Muscle of back (tissue), 11 donors: Measurements from ENCODE around the gene MAPK7. TPM values are rescaled to one million over a fixed set of nuclear protein-coding genes. Genes with fewer than 3 reads are reported as not detected.

ENCODE experiments used
- DNase-seq, 3 donors: peaks; one replicate each; pipeline versions ENCODE4 v3.0.0 to v3.0.0-alpha.2; 2013
- polyA plus RNA-seq, 10 donors: library from polyadenylated mRNA; unstranded; fragments of 120-200 nt; gene quantifications; one replicate each; pipeline ENCODE4 v1.2.1, GENCODE V29; 2013; ENCODE audit not compliant: insufficient read length in 10 of 10

The MAPK7 gene
- polyA plus RNA-seq, 10 donors: 18.3 to 27.3 (median 22.5) TPM

DNA sequence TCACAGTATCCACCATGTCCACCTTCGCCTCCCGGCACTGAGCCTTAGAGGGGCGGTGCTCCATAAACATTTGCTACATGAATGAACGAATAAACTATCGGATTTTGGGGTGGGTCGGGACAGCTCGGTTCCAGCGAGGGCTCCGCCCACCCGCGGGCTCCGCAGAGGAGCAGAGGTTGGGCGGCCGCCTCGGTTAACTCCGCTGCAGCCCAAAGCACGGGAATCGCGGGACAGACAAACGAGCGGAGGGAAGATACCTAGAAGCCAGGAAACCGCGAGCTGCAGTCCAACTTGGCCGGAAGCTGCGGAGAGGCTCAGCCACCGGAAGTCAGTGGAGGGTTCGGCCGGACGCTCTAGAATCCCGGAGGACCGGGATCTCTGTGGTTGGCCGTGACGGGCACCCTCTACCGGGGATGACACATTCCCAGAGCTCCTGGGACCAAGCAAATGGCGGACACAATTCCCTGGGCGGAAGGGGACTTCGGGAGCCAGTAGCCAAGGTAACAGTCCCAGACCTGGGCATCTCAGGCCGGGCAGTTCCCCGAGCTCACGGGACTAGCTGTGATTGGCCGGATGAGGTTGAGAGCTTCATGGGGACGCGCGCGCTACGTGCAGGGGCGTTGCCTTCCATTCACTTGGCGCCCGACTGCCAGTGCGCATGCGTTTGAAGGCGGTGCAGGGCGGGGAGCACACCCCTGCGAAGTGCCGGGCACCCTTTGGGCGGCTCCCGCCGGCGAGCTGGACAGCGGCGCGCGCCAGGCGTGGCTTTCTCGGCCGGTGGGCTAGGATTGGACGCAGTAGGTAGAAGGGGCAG, 489 bp upstream of the MAPK7 start:
- DNase-seq: peak; percentile 99 to 100 (median 99)

- DNase-seq: no peak
These were observed 1.2 kb downstream of the MAPK7 start for GRCh38 chr17:19379361-19380065.

DNA sequence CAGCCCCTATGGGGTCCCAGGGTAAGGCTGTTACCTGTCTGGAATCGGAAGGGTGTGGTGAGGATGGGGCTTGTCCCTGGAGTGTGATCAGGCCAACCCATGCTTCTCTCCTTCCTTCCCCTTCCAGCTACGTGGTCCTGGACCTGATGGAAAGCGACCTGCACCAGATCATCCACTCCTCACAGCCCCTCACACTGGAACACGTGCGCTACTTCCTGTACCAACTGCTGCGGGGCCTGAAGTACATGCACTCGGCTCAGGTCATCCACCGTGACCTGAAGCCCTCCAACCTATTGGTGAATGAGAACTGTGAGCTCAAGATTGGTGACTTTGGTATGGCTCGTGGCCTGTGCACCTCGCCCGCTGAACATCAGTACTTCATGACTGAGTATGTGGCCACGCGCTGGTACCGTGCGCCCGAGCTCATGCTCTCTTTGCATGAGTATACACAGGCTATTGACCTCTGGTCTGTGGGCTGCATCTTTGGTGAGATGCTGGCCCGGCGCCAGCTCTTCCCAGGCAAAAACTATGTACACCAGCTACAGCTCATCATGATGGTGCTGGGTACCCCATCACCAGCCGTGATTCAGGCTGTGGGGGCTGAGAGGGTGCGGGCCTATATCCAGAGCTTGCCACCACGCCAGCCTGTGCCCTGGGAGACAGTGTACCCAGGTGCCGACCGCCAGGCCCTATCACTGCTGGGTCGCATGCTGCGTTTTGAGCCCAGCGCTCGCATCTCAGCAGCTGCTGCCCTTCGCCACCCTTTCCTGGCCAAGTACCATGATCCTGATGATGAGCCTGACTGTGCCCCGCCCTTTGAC, 2.4 kb downstream of the MAPK7 start:
- peak in 1 of 3 donors; percentile 29 for DNase-seq

GRCh38 chr17:19381361-19381740, 3.1 kb downstream of the MAPK7 start:
- no peak for DNase-seq

- no peak for DNase-seq
These were observed 3.6 kb downstream of the MAPK7 start for GRCh38 chr17:19381741-19382444.

- DNase-seq: no peak
These were observed 4.5 kb downstream of the MAPK7 start for GRCh38 chr17:19382531-19383444.

- DNase-seq: peak in 1 of 3 donors; percentile 75
These were observed 5.6 kb downstream of the MAPK7 start for GRCh38 chr17:19383681-19384470.

DNA sequence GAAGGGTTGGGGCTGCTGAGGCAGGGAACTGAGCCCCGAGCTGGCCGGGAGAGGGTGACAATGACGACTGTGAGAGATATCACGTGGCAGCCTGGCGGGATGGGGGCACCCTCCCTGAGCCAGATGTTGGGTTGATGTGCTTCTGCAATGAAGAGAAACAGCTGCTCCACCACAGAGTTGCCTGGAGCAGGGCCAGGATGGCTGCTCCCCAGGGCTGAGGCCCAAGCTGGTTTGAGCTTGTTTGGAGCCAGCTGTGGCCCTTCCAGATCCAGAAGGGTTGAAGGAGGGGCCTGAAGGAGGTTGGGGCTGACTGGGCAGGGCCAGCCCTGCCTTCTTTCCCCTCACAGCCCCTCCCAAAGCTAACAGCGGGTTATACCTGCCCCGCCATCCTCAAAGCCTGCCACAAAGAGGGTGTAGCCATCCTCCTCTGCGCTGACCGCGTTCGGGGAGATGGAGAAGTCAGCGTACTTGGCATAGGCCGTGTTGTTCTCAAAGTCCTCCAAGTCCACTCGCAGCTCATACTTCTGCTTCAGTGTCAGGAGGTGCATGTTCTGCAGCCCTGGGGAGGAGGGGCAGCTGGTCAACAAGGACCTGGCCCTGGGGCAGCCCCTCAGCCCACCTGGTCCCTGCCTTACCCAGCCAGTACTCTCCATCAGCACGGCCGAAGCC, 6.6 kb downstream of the MAPK7 start:
- DNase-seq: peak; percentile 87 to 93 (median 91)

- DNase-seq: peak in 1 of 3 donors; percentile 26
These were observed 7.3 kb downstream of the MAPK7 start for GRCh38 chr17:19385521-19385983.

- DNase-seq: peak in 2 of 3 donors; percentile 73 to 86
These were observed 8.0 kb downstream of the MAPK7 start for GRCh38 chr17:19386051-19386929.

- DNase-seq: peak; percentile 92 to 97 (median 96)
These were observed 8.9 kb downstream of the MAPK7 start, which contains the start of gene MFAP4 for GRCh38 chr17:19386974-19387920. MFAP4 (minus strand) TSS chr17:19387190; CDS start chr17:19387155, 35 bp downstream.

DNA sequence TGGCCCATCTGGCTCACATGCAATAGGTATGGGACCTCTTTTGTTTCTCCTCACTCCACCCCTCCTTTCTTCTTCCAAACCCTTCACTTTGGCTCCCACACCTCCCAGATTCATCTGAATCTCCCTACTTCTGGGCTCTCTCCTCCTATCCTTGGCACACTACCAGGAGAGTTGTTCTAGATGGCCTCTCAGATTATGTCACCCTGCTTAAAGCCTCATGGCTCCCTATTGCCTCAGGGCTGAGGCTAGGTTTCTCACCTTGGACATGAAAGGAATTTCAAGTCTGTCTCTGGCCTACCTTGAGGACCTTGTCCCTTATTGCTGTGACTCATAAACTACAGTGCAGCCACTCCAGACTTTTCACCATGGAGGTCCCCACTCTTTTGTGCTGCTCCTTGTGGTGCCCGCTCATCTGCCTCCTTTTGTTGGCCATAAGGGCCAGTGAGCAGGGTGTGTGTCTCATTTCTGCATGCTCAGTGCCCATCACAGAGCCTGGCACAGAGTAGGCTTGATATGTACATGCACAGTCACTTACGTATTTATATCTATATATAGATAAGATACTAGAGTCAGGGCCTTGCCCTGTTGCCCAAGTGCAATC, 9.7 kb downstream of the MAPK7 start:
- DNase-seq: peak in 2 of 3 donors; percentile 87 to 89

GRCh38 chr17:19388791-19389785, 10.8 kb downstream of the MAPK7 start:
- DNase-seq: peak in 1 of 3 donors; percentile 47

GRCh38 chr17:19390951-19391350, 12.7 kb downstream of the MAPK7 start:
- DNase-seq: no peak

DNA sequence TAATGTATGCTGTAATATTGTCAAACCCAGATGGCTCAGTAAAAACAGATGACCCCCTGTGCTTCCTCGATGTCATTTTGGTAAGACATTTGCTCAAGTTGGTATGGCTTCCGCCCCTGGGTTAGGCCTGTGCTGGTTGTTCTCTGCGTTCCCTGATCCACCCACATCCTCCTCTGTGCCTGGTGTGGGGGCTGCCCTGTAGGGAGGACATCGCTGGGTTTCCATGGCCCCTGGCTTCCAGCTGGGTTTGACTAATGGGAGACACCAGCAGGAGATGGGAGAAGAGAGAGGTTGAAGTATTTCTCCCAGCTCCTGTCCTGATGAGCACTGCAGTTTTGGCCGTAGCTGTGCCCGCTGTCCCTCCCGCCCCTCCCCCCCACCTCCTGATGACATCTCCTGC, 13.1 kb downstream of the MAPK7 start:
- no peak for DNase-seq
